H1 (cell line): ENCODE results near the gene AIFM2. TPM values are rescaled to one million over a fixed set of nuclear protein-coding genes. Genes with fewer than 3 reads are reported as not detected.

Experiments
- JUN ChIP-seq: IDR thresholded peaks from 2 replicates; pipeline ENCODE4 v1.6.1; 2011; ENCODE audit warnings: low read depth, mild to moderate bottlenecking, improper control_type of control experiment, low read length
- RXRA ChIP-seq: IDR thresholded peaks from 2 replicates; pipeline ENCODE4 v1.6.1; 2011; ENCODE audit warnings: low read depth, mild to moderate bottlenecking, low read length, moderate library complexity; ENCODE audit not compliant: insufficient read depth
- SRF ChIP-seq: IDR thresholded peaks from 2 replicates; pipeline ENCODE4 v1.6.1; 2011; ENCODE audit warnings: mild to moderate bottlenecking, low read depth, low read length, moderate library complexity
- TCF12 ChIP-seq: IDR thresholded peaks from 2 replicates; pipeline ENCODE4 v1.6.1; 2011; ENCODE audit warnings: low read depth, mild to moderate bottlenecking, low read length
- polyA plus RNA-seq, 7 experiments: library from polyadenylated mRNA; depleted of rRNA in 3 of 7; stranded (reverse) in 5 of 7; unstranded in 2 of 7; fragments of >200 nt in 5 of 7; fragments of 200-250 nt in 2 of 7; gene quantifications; 1 replicate in 5 of 7; 2 replicates in 1 of 7; 4 replicates in 1 of 7; pipeline versions ENCODE4 v1.2.1 to v1.2.3, GENCODE V29; 2011 to 2013; ENCODE audit warnings: missing spikeins in 2 of 7, mixed read lengths in 2 of 7
- total RNA-seq: library from RNA; stranded (reverse); fragmentation: NEBNext Ultra II Directional; extraction: Animal tissue kit (Norgen Biotek cat#: 25700); gene quantifications from 2 replicates; pipeline ENCODE4 v1.2.1, GENCODE V29; 2021
- TF ChIP-seq, protein P1 (sequence below): fragments of 300-600 bp; sonication (generic); IDR thresholded peaks from 2 replicates; pipeline ENCODE4 v1.7.1; 2012; ENCODE audit warnings: low read length, moderate library complexity, mild to moderate bottlenecking, inconsistent platforms; ENCODE audit not compliant: insufficient replicate concordance

AIFM2 gene
- total and polyA plus RNA-seq, 2 of the 8 experiments (the other 6 are each of a cell fraction or from before 2014, with no cell fraction given), result 4.0 TPM

- TF ChIP-seq, protein P1, sequence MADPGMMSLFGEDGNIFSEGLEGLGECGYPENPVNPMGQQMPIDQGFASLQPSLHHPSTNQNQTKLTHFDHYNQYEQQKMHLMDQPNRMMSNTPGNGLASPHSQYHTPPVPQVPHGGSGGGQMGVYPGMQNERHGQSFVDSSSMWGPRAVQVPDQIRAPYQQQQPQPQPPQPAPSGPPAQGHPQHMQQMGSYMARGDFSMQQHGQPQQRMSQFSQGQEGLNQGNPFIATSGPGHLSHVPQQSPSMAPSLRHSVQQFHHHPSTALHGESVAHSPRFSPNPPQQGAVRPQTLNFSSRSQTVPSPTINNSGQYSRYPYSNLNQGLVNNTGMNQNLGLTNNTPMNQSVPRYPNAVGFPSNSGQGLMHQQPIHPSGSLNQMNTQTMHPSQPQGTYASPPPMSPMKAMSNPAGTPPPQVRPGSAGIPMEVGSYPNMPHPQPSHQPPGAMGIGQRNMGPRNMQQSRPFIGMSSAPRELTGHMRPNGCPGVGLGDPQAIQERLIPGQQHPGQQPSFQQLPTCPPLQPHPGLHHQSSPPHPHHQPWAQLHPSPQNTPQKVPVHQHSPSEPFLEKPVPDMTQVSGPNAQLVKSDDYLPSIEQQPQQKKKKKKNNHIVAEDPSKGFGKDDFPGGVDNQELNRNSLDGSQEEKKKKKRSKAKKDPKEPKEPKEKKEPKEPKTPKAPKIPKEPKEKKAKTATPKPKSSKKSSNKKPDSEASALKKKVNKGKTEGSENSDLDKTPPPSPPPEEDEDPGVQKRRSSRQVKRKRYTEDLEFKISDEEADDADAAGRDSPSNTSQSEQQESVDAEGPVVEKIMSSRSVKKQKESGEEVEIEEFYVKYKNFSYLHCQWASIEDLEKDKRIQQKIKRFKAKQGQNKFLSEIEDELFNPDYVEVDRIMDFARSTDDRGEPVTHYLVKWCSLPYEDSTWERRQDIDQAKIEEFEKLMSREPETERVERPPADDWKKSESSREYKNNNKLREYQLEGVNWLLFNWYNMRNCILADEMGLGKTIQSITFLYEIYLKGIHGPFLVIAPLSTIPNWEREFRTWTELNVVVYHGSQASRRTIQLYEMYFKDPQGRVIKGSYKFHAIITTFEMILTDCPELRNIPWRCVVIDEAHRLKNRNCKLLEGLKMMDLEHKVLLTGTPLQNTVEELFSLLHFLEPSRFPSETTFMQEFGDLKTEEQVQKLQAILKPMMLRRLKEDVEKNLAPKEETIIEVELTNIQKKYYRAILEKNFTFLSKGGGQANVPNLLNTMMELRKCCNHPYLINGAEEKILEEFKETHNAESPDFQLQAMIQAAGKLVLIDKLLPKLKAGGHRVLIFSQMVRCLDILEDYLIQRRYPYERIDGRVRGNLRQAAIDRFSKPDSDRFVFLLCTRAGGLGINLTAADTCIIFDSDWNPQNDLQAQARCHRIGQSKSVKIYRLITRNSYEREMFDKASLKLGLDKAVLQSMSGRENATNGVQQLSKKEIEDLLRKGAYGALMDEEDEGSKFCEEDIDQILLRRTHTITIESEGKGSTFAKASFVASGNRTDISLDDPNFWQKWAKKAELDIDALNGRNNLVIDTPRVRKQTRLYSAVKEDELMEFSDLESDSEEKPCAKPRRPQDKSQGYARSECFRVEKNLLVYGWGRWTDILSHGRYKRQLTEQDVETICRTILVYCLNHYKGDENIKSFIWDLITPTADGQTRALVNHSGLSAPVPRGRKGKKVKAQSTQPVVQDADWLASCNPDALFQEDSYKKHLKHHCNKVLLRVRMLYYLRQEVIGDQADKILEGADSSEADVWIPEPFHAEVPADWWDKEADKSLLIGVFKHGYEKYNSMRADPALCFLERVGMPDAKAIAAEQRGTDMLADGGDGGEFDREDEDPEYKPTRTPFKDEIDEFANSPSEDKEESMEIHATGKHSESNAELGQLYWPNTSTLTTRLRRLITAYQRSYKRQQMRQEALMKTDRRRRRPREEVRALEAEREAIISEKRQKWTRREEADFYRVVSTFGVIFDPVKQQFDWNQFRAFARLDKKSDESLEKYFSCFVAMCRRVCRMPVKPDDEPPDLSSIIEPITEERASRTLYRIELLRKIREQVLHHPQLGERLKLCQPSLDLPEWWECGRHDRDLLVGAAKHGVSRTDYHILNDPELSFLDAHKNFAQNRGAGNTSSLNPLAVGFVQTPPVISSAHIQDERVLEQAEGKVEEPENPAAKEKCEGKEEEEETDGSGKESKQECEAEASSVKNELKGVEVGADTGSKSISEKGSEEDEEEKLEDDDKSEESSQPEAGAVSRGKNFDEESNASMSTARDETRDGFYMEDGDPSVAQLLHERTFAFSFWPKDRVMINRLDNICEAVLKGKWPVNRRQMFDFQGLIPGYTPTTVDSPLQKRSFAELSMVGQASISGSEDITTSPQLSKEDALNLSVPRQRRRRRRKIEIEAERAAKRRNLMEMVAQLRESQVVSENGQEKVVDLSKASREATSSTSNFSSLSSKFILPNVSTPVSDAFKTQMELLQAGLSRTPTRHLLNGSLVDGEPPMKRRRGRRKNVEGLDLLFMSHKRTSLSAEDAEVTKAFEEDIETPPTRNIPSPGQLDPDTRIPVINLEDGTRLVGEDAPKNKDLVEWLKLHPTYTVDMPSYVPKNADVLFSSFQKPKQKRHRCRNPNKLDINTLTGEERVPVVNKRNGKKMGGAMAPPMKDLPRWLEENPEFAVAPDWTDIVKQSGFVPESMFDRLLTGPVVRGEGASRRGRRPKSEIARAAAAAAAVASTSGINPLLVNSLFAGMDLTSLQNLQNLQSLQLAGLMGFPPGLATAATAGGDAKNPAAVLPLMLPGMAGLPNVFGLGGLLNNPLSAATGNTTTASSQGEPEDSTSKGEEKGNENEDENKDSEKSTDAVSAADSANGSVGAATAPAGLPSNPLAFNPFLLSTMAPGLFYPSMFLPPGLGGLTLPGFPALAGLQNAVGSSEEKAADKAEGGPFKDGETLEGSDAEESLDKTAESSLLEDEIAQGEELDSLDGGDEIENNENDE, result no peak
- TF ChIP-seq TCF12 (no peak), JUN (no peak), RXRA (no peak), SRF (no peak)
These were observed 1.6 kb downstream of the AIFM2 start (continued) for GRCh38 chr10:70130878-70131559.
